SK-N-SH treated with all-trans-retinoic acid at 6 μM for 48 hours (cell line): ENCODE data around the gene CACTIN.

Source experiments
- ARNTL ChIP-seq: fragments of 450-650 bp; formaldehyde crosslinking; IDR thresholded peaks from 2 replicates; pipeline ENCODE4 v1.5.0; 2020; ENCODE audit warnings: low read depth, mild to moderate bottlenecking, moderate library complexity, borderline replicate concordance
- CREB5 ChIP-seq: fragments of 250-450 bp; sonication (Bioruptor Pico); IDR thresholded peaks from 2 replicates; pipeline ENCODE4 v1.5.1; 2020; ENCODE audit warnings: low read depth, mild to moderate bottlenecking, moderate library complexity
- CSDC2 ChIP-seq: fragments of 250-450 bp; sonication (Bioruptor Pico); IDR thresholded peaks from 2 replicates; pipeline ENCODE4 v1.5.0; 2020; ENCODE audit warnings: mild to moderate bottlenecking, moderate library complexity
- GLIS3 ChIP-seq: fragments of 250-450 bp; sonication (Bioruptor Pico); IDR thresholded peaks from 2 replicates; pipeline ENCODE4 v1.5.0; 2020; ENCODE audit warnings: mild to moderate bottlenecking, moderate library complexity
- PATZ1 ChIP-seq: fragments of 250-450 bp; sonication (Bioruptor Pico); IDR thresholded peaks from 2 replicates; pipeline ENCODE4 v1.8.0; 2020; ENCODE audit warnings: mild to moderate bottlenecking, moderate library complexity, borderline replicate concordance
- PPARA ChIP-seq: fragments of 250-450 bp; sonication (Bioruptor Pico); IDR thresholded peaks from 2 replicates; pipeline ENCODE4 v1.5.0; 2020; ENCODE audit warnings: mild to moderate bottlenecking, borderline replicate concordance
- SNAI2 ChIP-seq: fragments of 250-450 bp; sonication (Bioruptor Pico); IDR thresholded peaks from 2 replicates; pipeline ENCODE4 v1.5.0; 2020; ENCODE audit warnings: mild to moderate bottlenecking, moderate library complexity
- TCF4 ChIP-seq: fragments of 250-450 bp; sonication (Bioruptor Pico); IDR thresholded peaks from 2 replicates; pipeline ENCODE4 v1.8.0; 2021; ENCODE audit warnings: mild to moderate bottlenecking, moderate library complexity, borderline replicate concordance
- ZC3H10 ChIP-seq: fragments of 250-450 bp; sonication (Bioruptor Pico); IDR thresholded peaks from 2 replicates; pipeline ENCODE4 v1.5.1; 2021; ENCODE audit warnings: mild to moderate bottlenecking, moderate library complexity
- ZFP3 ChIP-seq: fragments of 250-450 bp; sonication (Bioruptor Pico); IDR thresholded peaks from 2 replicates; pipeline ENCODE4 v1.5.0; 2020; ENCODE audit warnings: mild to moderate bottlenecking, moderate library complexity
- ZFP30 ChIP-seq: fragments of 450-650 bp; formaldehyde crosslinking; IDR thresholded peaks from 2 replicates; pipeline ENCODE4 v1.5.0; 2022; ENCODE audit warnings: mild to moderate bottlenecking, moderate library complexity

DNA sequence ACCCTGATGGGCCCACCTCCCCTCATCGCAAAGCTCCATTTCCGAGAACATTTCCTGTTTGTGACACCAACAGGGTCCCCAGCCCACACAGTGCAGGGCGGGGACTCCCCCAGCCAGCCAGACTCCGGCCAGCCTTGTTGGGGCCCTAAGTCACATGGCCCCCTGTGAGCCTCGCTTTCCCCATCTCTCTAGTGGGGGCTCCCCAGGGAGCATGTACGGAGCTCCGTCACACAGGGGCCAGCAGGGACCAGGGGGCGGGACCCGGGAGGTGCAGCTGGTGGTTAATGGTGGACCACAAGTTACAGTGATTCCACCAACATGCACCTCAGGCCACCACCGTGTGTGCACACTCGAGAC lies 21.6 kb downstream of the CACTIN start:
- no peak for TF ChIP-seq ZC3H10 (CRISPR knock-in tag)
- TF ChIP-seq PPARA (CRISPR knock-in tag): no peak
- TF ChIP-seq CSDC2 (CRISPR knock-in tag): no peak
- TF ChIP-seq PATZ1 (CRISPR knock-in tag): no peak
- no peak for TF ChIP-seq CREB5 (CRISPR knock-in tag)
- TF ChIP-seq ARNTL: no peak
- no peak for TF ChIP-seq SNAI2 (CRISPR knock-in tag)
- no peak for TF ChIP-seq TCF4
- TF ChIP-seq GLIS3 (CRISPR knock-in tag): no peak
- TF ChIP-seq ZFP30 (CRISPR knock-in tag): no peak
- TF ChIP-seq ZFP3 (CRISPR knock-in tag): no peak
